Activated CD4-positive, alpha-beta T cell treated with anti-CD3 and anti-CD28 coated beads for 36 hours (primary cell): ENCODE results near the gene FSD2. TPM values are rescaled to one million over a fixed set of nuclear protein-coding genes. Genes with fewer than 3 reads are reported as not detected.

Experiments
- total RNA-seq, 2 experiments: library from RNA; stranded (reverse); gene quantifications; one replicate each; pipeline ENCODE4 v1.2.3, GENCODE V29; 2021

The FSD2 gene
- total RNA-seq, 2 experiments from 2014 or later: not detected

Other genes starting within 250 kb of the FSD2 start
- under 1 TPM; 0.16 to 0.18 TPM for gene CPEB1, start 158.7 kb downstream of the FSD2 start, total RNA-seq
- under 1 TPM; 0.39 to 0.59 TPM for gene AP3B2, start 96.2 kb downstream of the FSD2 start, total RNA-seq
- gene WHAMM, start 3.6 kb upstream of the FSD2 start, total RNA-seq: 1 to 10 TPM; 3.4 to 4.0 TPM
- gene HOMER2, start 146.7 kb upstream of the FSD2 start, total RNA-seq: 1 to 10 TPM; 3.5 to 4.6 TPM
- 10 to 100 TPM; 17.3 to 19.5 TPM for gene RAMAC, start 180.1 kb upstream of the FSD2 start, total RNA-seq
- gene C15orf40, start 205.6 kb upstream of the FSD2 start, total RNA-seq: 10 to 100 TPM; 20.2 to 23.1 TPM